HG03175 (cell line): ENCODE measurements around the gene CACNB2.

Experiments
- ATAC-seq: cut with Tn5 transposase; IDR thresholded peaks from one replicate; pipeline ENCODE4 v1.9.1; 2021; ENCODE audit warnings: mild to moderate bottlenecking, moderate library complexity; ENCODE audit not compliant: unreplicated experiment

The CACNB2 gene

DNA sequence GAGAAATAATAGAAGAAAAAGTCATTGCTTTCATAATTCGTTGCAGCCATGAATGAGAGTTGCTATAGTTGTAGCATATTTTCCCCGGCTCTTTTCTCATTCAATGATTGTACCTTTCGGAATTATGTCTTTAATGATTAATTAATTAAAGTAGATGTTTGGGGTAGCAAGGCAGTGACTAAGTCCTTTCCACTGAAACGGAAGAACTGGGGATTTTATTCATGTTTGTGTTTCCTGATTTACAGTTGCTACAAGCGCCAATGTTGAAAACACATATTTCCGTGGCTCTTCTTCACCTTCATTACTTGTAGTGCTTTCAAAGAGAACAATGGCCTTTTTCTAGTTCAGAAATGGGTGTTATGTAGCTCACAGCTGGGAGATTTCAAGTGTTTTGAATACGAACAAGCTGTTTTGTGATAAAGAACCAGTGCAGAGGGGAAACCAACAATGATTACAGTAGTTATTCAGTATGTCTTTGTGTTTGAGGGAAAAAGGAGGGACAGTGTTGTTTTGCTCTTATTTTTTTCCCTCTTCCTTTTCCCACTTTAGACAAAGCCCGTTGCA lies 357.7 kb downstream of the CACNB2 start:
- ATAC-seq = no peak

DNA sequence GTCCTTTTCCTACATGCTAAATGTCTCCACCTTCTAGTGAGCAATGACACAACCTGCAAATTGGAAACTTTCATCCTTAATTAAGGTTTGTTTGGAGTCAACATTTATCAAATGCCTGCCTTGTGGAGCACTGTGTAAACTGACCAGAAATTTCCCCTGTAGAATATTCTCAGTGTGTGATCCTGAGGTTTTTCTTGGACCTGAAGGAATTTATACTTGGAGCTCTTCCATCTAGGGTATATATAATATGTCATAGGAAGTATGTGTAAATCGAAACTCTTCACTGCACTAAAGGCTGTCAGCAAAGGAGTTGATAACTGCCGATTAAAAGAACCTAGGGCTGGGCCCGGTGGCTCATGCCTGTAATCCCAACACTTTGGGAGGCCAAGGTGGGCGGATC lies 358.8 kb downstream of the CACNB2 start:
- ATAC-seq = no peak

DNA sequence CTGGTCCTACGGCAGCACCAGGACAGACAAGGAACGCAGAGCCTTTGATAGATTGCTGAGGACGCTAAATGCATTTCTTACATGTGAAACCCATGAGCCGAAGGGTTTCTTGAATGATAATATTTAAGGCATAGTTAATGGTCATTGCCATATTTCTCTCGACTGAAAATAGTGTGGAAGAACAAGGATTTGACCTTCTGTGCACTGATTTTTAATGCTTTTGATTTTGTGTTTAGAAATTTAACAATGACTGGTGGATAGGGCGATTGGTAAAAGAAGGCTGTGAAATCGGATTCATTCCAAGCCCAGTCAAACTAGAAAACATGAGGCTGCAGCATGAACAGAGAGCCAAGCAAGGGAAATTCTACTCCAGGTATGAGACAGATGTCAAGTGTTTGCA lies 360.4 kb downstream of the CACNB2 start:
- no peak for ATAC-seq

DNA sequence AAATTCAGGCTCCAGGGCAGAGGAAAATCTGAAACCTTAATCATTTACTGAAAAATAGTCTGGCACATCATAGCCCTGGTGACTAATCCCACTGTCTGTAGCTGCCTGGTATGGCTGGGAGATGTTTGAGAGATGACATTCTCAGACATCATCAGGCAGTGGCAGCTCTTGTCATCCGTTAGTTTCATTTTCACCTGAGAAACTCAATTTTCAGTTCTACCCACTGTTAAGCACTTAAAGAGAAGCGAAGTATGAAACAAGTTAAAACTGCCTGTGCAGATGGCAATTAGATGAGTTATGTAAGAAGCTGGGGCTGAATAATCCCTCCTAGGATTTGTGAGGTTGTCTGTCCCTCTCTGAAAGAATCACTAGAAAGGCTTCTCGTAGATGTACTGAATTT lies 361.0 kb downstream of the CACNB2 start:
- ATAC-seq = peak; percentile 84

DNA sequence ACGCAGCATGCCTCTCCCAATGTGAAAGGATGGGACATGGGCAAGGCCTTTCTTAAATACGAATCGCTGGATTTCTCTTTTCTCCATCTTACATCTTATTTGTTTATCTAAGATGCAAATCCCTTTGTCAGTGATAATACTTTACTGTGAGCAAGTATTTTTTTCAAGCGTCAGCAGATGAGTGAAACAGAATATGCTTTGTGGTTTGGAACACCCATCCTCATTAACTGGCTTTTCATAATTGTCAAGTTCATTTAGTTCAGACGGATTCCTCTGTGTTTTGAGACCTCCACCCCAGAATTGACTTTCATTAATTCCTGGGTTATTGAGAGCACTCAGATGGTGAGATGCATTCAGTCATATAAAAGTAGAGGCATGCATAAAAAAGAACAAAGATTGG lies 361.4 kb downstream of the CACNB2 start:
- ATAC-seq = peak; percentile 16

DNA sequence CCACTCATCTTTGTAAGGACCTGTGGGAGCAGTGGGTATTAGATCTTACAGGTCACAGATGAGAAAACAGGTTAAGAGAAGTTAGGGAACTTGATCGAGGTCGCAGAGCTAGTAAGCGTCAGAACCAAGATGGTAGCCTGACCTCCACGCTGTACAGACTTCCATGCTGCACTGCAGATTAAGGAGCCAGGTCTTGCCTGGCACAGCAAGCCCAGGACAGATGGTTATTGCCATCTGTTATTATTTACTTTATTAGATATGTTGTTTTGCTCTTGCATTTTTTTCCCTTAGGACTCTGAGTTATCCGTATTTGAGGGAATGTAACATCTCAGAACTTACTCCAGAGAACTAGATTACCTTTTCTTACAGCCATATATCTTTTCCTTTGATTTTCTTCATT lies 363.9 kb downstream of the CACNB2 start:
- no peak for ATAC-seq

DNA sequence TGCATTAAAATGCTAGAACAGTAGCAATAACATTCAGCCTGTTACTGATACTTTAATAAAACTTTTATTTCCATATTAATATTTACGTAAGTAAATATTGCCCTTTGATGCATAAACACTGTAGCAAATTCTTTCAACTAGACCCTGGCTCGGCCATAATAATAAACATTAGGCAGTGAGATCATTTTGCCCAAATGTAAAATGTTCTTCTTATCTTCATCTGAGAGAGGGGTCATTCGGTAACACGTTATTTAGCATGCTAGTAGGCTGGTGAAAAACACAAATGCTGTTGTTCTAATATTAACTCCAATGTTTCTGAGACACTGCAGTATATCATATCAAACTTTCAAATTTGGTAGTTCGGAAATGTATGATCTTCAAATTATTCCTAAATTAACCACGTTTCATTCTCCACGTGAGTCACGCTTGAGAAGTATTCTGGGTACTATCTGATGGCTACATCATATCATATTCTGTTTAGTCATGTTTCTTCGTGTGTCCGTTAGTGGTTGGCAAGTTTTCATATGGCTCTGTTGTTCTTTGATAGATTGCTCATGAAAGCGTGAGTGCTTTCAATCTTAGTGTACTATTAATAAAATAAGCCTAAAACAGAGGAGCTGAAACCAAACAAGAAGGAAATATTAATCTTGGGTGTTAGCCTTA lies 365.4 kb downstream of the CACNB2 start:
- no peak for ATAC-seq

DNA sequence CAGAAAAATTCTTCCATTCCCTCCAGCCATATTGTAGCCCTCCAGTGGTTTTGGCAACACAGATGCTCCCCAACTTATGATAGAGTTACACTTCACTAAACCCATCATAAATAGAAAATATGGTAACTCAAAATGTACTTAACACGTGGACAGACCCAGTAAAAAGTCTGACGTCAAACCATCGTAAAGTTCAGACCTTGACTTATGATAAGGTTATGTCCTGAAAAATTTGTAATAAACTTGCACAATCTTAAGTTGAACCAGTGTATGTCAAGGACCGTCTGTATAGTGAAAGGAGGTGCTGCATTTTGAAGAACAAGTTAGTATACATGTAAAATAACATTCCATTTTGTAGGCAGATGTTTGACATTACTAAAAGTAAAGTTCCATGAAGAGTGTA lies 368.4 kb downstream of the CACNB2 start:
- ATAC-seq = no peak

DNA sequence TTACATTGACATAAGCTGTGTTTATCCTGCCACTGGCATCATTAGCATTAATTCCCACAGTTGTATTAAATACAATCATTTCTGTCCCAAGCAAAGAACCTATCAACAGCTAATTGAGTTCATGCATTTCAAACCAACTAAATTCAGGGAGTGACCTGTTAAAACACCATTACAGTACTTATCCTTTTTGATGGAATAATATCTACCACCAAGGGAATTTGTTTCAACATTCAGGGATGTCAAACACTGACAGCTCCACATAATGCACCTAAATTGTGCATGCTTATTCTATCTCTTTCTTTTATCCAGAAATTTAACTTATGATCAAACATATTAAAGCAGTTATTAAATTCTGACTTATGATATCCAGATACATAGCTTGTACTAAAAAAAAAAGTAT lies 374.3 kb downstream of the CACNB2 start:
- no peak for ATAC-seq

DNA sequence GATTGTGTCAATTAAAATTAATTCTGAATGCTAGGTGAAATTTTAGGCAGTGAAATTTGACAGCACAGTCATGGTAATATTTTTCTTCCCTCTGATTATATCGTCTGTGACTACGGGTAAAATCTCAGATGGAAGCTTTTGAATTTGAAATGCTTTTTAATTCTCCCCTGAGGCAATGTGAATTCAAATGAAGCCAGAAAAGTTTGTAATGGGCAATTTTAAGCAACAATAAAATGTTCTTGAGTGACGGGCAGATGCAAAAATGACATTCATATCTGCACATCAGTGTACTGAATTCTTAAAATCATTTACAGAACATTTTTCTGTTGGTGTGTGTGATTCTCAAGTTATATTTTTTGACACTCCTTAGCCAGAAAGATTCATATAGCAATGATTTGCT lies 376.6 kb downstream of the CACNB2 start:
- ATAC-seq = no peak

DNA sequence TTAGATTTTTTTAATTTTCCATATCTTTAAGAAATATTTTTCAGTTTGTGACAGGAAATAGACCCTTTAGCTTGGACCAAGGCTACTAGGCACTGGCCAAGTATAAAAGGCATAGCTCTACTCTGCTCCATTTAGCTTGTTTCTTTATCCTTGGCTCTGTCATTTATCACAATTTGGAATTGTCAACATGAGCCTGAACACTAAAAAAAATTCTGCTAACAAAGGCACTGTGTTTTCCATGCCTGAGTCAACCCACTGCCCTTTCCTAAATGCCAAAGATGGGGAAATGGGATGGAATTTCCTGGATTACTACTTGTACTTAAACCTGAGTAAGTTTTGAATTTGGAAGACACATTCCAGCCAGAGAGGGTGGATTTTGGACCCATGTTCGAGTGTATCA lies 382.8 kb downstream of the CACNB2 start:
- ATAC-seq = no peak

DNA sequence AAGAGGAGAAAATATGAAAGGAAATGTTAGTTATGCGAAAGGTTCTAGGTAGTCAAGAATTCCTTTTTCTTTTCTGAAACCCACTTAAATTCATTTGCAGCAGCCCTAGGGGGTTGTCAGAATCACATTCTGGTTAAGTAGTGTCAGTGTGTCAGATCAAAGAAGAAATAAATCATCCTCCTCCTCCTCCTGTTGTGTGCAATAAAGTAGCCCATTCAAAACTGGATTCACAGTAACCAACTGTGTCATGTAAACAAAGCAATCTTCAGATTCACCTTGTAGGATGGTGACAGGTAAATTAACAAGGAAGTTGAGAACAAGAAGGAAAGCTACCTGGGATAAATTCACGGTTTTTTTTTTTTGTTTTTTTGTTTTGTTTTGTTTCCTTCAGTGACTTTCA lies 383.6 kb downstream of the CACNB2 start:
- ATAC-seq = no peak

DNA sequence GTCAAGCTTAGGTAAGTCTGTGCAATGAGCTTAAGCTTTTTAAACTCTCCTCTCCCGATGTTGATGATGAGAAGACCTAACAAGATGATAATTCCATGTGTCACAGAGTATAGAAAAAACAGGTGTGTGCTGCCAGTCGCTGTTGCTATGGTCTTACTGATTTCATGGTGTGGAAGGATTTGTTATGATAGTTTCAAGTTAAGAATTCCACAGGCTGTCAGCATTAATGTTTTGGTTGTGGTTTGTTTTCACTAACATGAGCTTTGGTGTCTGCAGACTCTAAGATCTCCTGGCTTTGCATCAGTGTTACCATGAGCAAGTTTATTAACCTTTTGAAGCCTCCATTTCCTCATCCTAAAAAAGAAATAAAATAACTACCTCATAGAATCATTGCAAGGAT lies 387.5 kb downstream of the CACNB2 start:
- no peak for ATAC-seq

DNA sequence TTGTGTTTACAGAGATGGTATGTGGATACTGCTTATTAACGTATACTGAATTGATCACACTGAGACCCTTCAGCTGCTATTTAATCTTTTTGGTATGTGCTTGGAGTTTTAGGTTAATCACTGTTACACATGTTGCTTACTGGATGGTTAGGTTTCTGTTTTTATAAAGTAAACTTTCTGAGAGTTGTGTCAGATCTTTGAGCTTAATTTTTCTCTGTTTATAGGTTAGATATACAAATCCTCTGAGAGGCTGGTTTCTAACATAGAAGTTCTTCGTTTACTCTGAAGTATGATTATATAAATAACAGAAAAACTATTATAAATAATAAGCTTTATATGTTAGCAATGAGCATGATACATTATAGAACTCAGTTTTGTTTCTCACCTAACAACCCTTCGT lies 388.1 kb downstream of the CACNB2 start:
- ATAC-seq = no peak

DNA sequence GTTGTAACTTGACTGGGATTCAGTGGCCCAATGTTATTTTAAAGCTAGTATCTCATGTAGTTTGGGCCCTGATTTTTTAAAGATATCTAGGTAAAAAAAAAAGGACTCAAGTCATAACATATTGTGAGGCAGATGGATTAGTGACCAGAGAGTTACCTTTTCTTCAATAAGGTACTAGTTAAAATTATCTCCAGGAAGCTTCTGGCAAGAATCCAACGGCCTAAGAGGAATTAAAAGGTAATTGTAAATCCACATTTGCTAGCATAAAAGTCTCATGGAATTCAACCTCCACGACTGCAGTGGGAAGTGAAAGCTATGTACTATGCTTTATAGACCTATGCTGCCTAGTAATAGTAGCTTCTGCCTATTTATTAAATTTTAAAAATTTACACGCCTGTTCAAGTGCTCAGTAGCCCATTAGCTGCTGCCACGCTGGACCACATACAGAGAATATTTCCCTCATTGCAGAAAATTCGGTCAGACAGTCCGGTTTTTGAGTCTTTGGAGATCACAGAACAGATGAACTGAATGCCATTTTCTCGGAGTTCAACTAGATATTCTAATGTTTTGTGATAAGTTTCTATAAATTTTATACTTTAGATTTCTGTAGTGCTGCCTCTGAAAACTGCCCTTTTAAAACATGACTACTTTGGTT lies 392.8 kb downstream of the CACNB2 start:
- ATAC-seq = no peak

DNA sequence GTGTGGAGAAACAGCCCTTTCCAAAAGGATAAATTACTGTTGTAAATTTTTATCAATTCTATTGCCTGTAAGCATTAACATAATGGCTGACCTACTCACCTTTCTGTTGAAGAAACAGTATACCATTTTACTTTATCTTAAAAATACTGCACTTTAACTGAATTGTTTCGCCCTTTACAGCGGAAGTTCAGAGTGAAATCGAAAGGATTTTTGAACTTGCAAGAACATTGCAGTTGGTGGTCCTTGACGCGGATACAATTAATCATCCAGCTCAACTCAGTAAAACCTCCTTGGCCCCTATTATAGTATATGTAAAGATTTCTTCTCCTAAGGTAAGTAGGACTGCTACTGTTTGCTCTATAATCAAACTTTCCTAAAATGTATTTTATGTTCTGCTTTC lies 393.7 kb downstream of the CACNB2 start:
- ATAC-seq = no peak

DNA sequence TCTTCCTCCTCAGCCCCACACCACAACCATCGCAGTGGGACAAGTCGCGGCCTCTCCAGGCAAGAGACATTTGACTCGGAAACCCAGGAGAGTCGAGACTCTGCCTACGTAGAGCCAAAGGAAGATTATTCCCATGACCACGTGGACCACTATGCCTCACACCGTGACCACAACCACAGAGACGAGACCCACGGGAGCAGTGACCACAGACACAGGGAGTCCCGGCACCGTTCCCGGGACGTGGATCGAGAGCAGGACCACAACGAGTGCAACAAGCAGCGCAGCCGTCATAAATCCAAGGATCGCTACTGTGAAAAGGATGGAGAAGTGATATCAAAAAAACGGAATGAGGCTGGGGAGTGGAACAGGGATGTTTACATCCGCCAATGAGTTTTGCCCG lies 399.1 kb downstream of the CACNB2 start:
- ATAC-seq = no peak

DNA sequence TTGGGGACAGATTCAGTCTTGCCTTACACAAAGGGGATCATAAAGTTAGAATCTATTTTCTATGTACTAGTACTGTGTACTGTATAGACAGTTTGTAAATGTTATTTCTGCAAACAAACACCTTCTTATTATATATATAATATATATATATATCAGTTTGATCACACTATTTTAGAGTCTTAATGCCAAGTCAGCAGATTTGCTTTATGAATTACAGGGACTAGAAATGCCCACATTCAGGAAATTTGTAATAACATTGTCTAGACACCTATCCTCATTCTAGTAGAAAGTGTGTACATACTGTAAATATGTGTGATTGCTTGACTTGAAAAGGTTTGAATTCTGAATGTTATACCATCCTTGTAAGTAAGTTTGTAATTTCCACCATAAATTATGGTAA lies 400.0 kb downstream of the CACNB2 start:
- no peak for ATAC-seq

DNA sequence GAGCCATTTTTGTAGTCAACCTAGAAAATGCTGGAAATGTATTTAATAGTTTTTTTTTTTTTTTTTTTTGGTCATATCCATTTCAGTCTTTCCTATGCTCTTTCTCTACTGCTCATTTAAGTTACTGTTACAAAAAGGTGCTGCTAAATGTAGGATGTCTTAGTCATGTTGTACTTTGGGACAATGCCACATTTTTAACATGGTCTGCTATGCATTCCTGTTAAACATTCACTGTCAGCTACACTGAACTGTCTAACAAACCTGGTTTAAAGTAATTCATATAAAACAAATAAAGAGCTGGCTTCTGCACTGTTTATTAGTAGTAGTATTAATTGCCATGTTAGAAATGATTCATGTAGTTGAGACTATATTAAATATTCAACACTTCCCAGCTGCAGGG lies 402.6 kb downstream of the CACNB2 start:
- ATAC-seq = no peak

DNA sequence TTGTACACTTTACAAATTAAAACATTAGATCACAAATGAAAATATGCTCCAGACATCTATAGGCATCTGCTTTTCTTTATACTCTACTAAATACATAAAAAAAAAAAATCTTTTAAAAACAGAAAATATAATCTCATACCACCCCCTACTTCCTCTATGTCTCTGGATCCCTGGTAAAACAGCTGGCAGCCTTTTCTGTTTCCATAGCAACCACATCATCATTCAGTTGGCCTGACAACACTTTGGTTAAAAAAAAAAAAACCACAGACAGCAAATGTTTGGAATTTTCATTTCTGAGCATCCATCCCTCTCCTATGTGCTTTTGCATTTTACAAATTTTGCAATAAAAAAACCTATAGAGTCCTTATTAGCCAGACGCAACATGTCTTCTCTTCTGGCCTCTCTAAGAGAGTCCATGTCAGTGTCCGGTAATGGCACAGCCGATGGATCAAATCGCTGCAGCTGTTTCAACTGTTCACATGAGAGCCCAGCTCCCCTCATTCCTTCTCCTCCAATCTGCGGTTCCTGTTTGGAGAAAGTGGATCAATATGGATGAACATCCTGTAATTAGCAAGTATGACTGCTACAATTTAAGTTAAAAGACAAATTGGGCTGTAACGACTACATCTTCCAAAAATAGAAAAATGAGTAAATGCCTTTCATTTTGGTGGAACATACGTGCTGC lies 405.5 kb downstream of the CACNB2 start:
- no peak for ATAC-seq

DNA sequence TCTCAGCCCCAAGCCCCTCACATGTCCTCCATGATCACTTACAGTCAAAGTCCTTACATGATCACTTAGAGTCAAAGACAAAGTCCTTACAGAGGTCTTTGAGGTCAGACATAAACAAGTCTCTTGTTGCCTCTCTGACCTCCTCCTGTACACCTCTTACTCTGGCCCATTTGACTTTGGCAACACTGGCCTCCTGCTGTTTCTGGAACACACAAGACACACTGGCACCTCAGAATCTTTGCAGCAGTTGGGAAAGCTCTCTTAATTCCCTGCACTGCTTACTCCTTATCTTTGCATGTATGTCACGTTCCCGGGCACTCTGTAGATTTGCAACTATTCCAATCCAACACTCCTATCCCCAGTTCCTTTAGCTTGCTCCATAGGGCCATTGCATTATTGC lies 408.9 kb downstream of the CACNB2 start:
- no peak for ATAC-seq

DNA sequence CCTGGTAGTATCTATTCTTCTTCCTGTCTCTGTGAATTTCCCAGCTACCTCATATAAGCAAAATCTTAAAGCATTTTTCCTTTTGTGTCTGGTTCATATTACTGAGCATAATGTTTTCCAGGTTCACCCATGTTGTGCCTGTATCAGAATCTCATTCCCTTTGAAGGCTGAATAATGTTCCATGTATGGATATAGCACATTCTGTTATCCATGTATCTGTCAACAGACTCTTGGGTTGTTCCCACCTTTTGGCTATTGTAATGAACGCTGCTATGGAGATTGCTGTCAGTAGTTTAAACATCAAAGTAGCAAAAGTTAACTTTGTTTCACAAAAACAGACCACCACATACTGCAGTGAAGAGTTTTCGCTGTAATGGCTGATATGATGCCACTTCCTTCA lies 411.2 kb downstream of the CACNB2 start:
- ATAC-seq = no peak
